IPS DF 6.9 (cell line): ENCODE results near the gene EP400.

Experiments
- DNase-seq: peaks from one replicate; pipeline ENCODE4 v3.0.0-alpha.2; 2013; ENCODE audit warnings: low read depth, low spot score
- H3K27ac ChIP-seq: one replicate; pipeline ENCODE4 v1.5.1; 2013; ENCODE audit warnings: low read length, control low read depth
- H3K27me3 ChIP-seq: 2 replicates; pipeline ENCODE4 v1.6.1; 2013; ENCODE audit warnings: mild to moderate bottlenecking, low read length; ENCODE audit not compliant: control insufficient read depth, insufficient read depth
- H3K36me3 ChIP-seq: 2 replicates; pipeline ENCODE4 v1.6.1; 2013; ENCODE audit warnings: low read length; ENCODE audit not compliant: control insufficient read depth, insufficient read depth
- H3K4me1 ChIP-seq: 2 replicates; pipeline ENCODE4 v1.6.1; 2013; ENCODE audit warnings: low read length; ENCODE audit not compliant: control insufficient read depth, insufficient read depth
- H3K4me3 ChIP-seq: 2 replicates; pipeline ENCODE4 v1.5.1; 2013; ENCODE audit warnings: mild to moderate bottlenecking, low read length
- H3K9me3 ChIP-seq: 2 replicates; pipeline ENCODE4 v1.6.1; 2013; ENCODE audit warnings: low read length, inconsistent platforms; ENCODE audit not compliant: control insufficient read depth, insufficient read depth
- WGBS: extraction: QIAGEN DNeasy Blood & Tissue Kit; methylation state at CpG from one replicate; pipeline ENCODE4 v1.1.7; 2013; ENCODE audit warnings: mixed read lengths, missing lambda C conversion rate; ENCODE audit not compliant: insufficient read length, insufficient coverage; 5-methylcytosine and 5-hydroxymethylcytosine counted together

Gene EP400

DNA sequence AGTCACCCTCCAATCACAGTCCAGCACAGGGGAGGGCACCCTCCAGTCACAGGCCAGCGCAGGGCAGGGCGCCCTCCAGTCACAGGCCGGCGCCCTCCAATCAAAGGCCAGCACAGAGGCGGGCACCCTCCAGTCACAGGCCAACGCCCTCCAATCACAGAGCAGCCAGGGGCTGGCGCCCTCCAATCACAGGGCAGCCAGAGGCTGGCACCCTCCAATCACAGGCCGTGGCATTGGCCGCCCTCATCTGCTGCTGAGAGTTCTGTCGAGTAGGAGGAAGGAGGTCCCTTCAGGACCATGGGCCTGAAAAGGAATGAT lies 167.8 kb downstream of the EP400 start:
- Histone ChIP-seq H3K27me3 (no peaks in the 10 kb centered on the region), H3K36me3 (peaks cover 14% of the 10 kb centered on the region), H3K9me3 (no peaks in the 10 kb centered on the region), H3K4me1 (no peaks in the 10 kb centered on the region), H3K27ac (no peak overlapping the region), H3K4me3 (no peak overlapping the region)
- no peak for DNase-seq
- WGBS = no CpG with 5 or more reads among the region's 10 CpGs

DNA sequence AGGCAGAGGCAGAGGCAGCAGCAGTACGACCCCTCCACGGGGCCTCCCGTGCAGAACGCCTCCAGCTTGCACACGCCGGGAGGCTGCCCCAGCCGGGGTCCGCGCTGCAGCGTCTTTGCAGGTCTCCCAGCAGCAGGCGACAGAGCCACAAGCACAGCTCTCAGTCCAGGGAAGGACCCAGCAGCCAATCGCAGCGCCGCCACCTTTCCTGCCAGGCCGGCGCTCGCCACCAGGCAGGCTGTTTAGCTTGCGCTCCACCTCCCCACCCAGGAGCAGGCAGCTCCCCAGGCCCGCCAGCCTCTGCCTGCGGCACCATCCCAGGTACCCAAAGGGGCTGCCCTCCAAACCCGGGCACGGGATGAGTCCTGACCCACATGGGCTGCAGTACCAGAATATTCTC lies 169.1 kb downstream of the EP400 start:
- no CpG with 5 or more reads among the region's 22 CpGs for WGBS
- Histone ChIP-seq H3K9me3 (no peaks in the 10 kb centered on the region), H3K36me3 (peaks cover 14% of the 10 kb centered on the region), H3K4me3 (no peak overlapping the region), H3K4me1 (no peaks in the 10 kb centered on the region), H3K27ac (no peak overlapping the region), H3K27me3 (no peaks in the 10 kb centered on the region)
- no peak for DNase-seq

DNA sequence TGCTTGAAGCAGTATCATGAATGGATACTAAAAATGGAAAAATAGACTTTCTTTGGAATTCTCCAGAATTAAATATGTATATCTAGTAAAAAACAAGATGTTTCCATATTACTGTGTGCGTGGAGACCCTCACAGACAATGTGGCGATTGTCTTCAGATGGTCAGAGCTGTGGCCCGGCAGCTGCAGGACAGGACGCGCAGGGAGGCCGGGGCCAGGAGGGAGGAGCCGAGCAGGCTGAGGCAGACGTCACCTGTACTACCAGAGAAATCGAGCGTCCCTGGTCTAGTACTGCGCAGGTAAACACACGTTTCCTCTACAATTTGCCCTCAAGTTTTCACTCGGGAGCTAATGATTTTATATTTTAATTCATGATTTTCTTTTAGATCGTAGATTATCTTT lies 171.5 kb downstream of the EP400 start:
- DNase-seq = no peak
- Histone ChIP-seq H3K27ac (no peak overlapping the region), H3K9me3 (no peaks in the 10 kb centered on the region), H3K27me3 (no peaks in the 10 kb centered on the region), H3K4me1 (no peaks in the 10 kb centered on the region), H3K4me3 (no peak overlapping the region), H3K36me3 (peaks cover 7% of the 10 kb centered on the region; the same call in 1 of the 2 replicates)
- WGBS = no CpG with 5 or more reads among the region's 14 CpGs

DNA sequence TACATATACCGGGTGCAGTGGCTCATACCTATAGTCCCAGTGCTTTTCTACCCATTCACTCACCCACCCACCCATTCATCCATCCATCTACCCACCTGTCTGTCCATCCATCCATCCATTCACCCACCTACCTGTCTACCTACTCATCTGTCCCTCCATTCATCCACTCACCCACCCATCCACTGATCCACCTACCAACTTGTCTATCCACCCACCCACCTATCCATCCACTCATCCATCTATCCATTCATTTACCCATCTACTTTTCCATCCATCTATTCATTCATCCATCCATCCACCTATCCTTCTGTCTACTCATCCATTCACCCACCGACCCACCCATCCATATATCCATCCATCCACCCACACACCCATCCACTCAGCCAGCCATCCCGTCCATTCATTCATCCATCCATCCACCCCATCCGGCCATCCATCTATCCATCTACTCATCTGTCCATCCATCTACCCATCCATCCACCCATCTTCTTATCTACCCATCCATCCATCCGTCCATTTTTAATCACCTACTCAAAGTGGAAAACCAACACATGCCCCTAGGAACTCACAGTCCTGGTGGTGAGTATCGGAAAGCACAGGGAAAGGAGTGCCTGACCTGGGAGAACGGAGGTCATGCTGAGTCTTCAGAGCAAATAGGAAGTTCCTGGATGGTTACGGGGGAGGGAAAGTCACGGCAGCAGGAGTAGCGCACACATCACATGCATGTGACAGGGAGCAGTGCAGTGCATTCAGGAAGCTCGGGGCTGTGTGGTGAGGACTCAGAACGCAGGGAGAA lies 174.4 kb downstream of the EP400 start:
- H3K4me1 ChIP-seq = no peaks in the 10 kb centered on the region
- WGBS = no CpG with 5 or more reads among the region's 12 CpGs
- no peaks in the 10 kb centered on the region for H3K9me3 ChIP-seq
- no peak overlapping the region for H3K4me3 ChIP-seq
- no peaks in the 10 kb centered on the region for H3K27me3 ChIP-seq
- no peak for DNase-seq
- peaks cover 9% of the 10 kb centered on the region for H3K36me3 ChIP-seq
- no peak overlapping the region for H3K27ac ChIP-seq

DNA sequence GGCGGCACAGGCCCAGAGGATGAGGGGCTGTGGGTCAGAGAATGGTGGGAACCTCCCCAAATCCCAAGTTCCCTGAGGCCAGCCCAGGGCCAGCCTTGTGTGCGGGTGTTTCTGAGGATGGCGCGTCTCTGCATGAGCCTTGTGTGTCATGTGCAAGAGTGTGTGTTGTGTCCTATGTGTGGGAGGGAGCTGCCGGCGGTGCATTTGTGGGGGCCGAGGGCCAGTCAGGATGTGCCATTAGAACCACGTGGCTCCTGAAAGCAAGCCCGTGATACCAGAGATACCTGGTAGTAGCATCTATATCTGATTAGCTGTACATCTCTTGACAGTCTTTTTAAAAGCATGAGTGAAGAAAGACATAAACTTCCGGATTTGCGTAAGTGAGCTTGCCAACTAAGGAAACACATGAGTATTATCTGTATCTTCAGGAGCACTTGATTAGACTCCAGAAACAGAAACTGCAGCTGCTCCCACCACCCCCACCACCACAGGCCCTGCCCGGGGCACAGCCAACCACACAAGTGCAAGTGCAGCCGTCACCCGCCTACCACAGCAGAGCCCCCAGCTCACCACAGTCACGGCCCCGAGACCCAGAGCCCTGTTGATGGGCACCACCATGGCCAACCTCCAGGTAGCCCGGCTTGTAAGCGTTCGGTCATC lies 175.2 kb downstream of the EP400 start:
- no peak for DNase-seq
- H3K9me3 ChIP-seq = no peaks in the 10 kb centered on the region
- no peaks in the 10 kb centered on the region for H3K4me1 ChIP-seq
- H3K27ac ChIP-seq = no peak overlapping the region
- no peak overlapping the region for H3K4me3 ChIP-seq
- no CpG with 5 or more reads among the region's 19 CpGs for WGBS
- no peaks in the 10 kb centered on the region for H3K27me3 ChIP-seq
- peaks cover 9% of the 10 kb centered on the region for H3K36me3 ChIP-seq

DNA sequence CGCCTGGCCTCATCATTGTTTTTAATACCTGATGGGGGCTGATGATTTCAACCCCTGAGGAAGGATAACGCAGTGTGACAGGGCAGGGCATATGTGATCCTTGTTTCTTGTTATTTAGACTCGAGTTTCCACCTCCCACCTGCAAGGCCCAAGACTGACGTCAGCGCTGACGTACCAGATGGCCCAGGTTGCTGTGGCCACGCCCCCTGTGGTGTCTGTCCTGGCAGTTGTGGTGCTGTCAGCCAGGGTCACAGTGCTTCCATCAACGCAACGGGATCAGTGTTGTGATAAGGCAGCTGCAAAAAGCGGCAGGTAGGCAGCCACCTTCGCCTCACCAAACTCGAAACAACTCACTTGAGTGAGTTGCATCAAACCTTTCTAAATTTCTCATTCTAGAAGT lies 176.0 kb downstream of the EP400 start:
- H3K36me3 ChIP-seq = peaks cover 9% of the 10 kb centered on the region
- H3K27ac ChIP-seq = no peak overlapping the region
- WGBS = no CpG with 5 or more reads among the region's 12 CpGs
- no peak for DNase-seq
- no peaks in the 10 kb centered on the region for H3K27me3 ChIP-seq
- H3K4me1 ChIP-seq = no peaks in the 10 kb centered on the region
- no peaks in the 10 kb centered on the region for H3K9me3 ChIP-seq
- no peak overlapping the region for H3K4me3 ChIP-seq

GRCh38 chr12:132127041-132127440 lies 177.3 kb downstream of the EP400 start:
- no CpG with 5 or more reads among the region's 8 CpGs for WGBS
- Histone ChIP-seq H3K27me3 (no peaks in the 10 kb centered on the region), H3K4me1 (no peaks in the 10 kb centered on the region), H3K4me3 (no peak overlapping the region), H3K36me3 (peaks cover 9% of the 10 kb centered on the region), H3K27ac (no peak overlapping the region), H3K9me3 (no peaks in the 10 kb centered on the region)
- DNase-seq = no peak

GRCh38 chr12:132129007-132129406 lies 179.3 kb downstream of the EP400 start:
- peaks cover 6% of the 10 kb centered on the region for H3K36me3 ChIP-seq
- no peaks in the 10 kb centered on the region; the same call in 1 of the 2 replicates for H3K4me1 ChIP-seq
- no peaks in the 10 kb centered on the region for H3K9me3 ChIP-seq
- DNase-seq = no peak
- H3K4me3 ChIP-seq = no peak overlapping the region
- WGBS = no CpG with 5 or more reads among the region's 3 CpGs
- no peak overlapping the region for H3K27ac ChIP-seq
- H3K27me3 ChIP-seq = no peaks in the 10 kb centered on the region

- H3K4me1 ChIP-seq = no peaks in the 10 kb centered on the region; the same call in 1 of the 2 replicates
- no CpG with 5 or more reads among the region's 14 CpGs for WGBS
- H3K36me3 ChIP-seq = peaks cover 6% of the 10 kb centered on the region
- H3K9me3 ChIP-seq = no peaks in the 10 kb centered on the region
- H3K4me3 ChIP-seq = no peak overlapping the region
- H3K27ac ChIP-seq = no peak overlapping the region
- H3K27me3 ChIP-seq = no peaks in the 10 kb centered on the region
- DNase-seq = no peak
Measured at GRCh38 chr12:132130690-132131089, 180.9 kb downstream of the EP400 start.
